Natural killer cell (primary cell): ENCODE measurements around the gene PTN. TPM values are rescaled to one million over a fixed set of nuclear protein-coding genes. Genes with fewer than 3 reads are reported as not detected.

ENCODE experiments used
- ATAC-seq, 3 donors: fragments of 150-1000 bp in 2 of 3; fragments of 200-7000 bp in 1 of 3; cut with Tn5 transposase; 1 replicate in 1 of 3; 2 replicates in 2 of 3; pipeline ENCODE4 v1.10.0; 2021; ENCODE audit warnings: mild to moderate bottlenecking in 2 of 3, moderate library complexity in 2 of 3
- DNase-seq, 2 donors: peaks; one replicate each; pipeline versions ENCODE4 v3.0.0 to v3.0.0-alpha.2; 2013 to 2021; ENCODE audit warnings: mixed read lengths in 1 of 2
- H3K27ac ChIP-seq: one replicate; pipeline ENCODE4 v1.5.1; 2013; ENCODE audit warnings: mild to moderate bottlenecking, low read length
- H3K27me3 ChIP-seq: one replicate; pipeline ENCODE4 v1.6.1; 2013; ENCODE audit warnings: low read length; ENCODE audit not compliant: control insufficient read depth, insufficient read depth
- H3K36me3 ChIP-seq: one replicate; pipeline ENCODE4 v1.6.1; 2013; ENCODE audit warnings: low read length; ENCODE audit not compliant: control insufficient read depth, insufficient read depth
- H3K4me1 ChIP-seq: one replicate; pipeline ENCODE4 v1.6.1; 2013; ENCODE audit warnings: low read length; ENCODE audit not compliant: control insufficient read depth, insufficient read depth
- H3K4me3 ChIP-seq: one replicate; pipeline ENCODE4 v1.5.1; 2013; ENCODE audit warnings: low read length
- H3K9me3 ChIP-seq: one replicate; pipeline ENCODE4 v1.6.1; 2013; ENCODE audit warnings: low read length; ENCODE audit not compliant: control insufficient read depth, insufficient read depth
- H3K27ac Mint-ChIP-seq, 2 donors: one replicate each; pipeline ENCODE4 v1.8.0; 2022; ENCODE audit warnings: mild to moderate bottlenecking in 2 of 2, mixed read lengths in 2 of 2, moderate library complexity in 1 of 2
- H3K27me3 Mint-ChIP-seq, 2 donors: one replicate each; pipeline ENCODE4 v1.8.0; 2022; ENCODE audit warnings: low read depth in 2 of 2, mixed read lengths in 2 of 2
- H3K36me3 Mint-ChIP-seq: one replicate; pipeline ENCODE4 v1.8.0; 2022; ENCODE audit warnings: mixed read lengths
- H3K4me1 Mint-ChIP-seq, 2 donors: one replicate each; pipeline ENCODE4 v1.8.0; 2022; ENCODE audit warnings: mixed read lengths in 2 of 2
- H3K4me3 Mint-ChIP-seq: one replicate; pipeline ENCODE4 v1.8.0; 2022; ENCODE audit warnings: mild to moderate bottlenecking, moderate library complexity, mixed read lengths
- H3K9me3 Mint-ChIP-seq, 2 donors: one replicate each; pipeline ENCODE4 v1.8.0; 2022; ENCODE audit warnings: mixed read lengths in 2 of 2
- WGBS: methylation state at CpG from one replicate; pipeline ENCODE4 v1.1.7; 2013; ENCODE audit warnings: missing lambda C conversion rate; ENCODE audit not compliant: insufficient coverage; 5-methylcytosine and 5-hydroxymethylcytosine counted together
- intact Hi-C: fragments of 100-400 bp; cut with micrococcal nuclease; formaldehyde crosslinking; loops from one replicate; pipeline ENCODE4 v1.14.2; 2022
- total RNA-seq, 4 donors: library from RNA; stranded (reverse); fragments of 120-200 nt in 1 of 4; gene quantifications; one replicate each; pipeline versions ENCODE4 v1.2.3 to v1.2.4, GENCODE V29; 2013 to 2022
- TF ChIP-seq, protein P1 (sequence below): fragments of 200-600 bp; IDR thresholded peaks from one replicate; pipeline ENCODE4 v1.8.0; 2022; ENCODE audit warnings: antibody characterized with exemption

PTN gene, protein sequence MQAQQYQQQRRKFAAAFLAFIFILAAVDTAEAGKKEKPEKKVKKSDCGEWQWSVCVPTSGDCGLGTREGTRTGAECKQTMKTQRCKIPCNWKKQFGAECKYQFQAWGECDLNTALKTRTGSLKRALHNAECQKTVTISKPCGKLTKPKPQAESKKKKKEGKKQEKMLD
- not detected for total RNA-seq
- total RNA-seq (2013): not detected

- no peak within 1 kb of the TSS for H3K27ac ChIP-seq
- Mint-ChIP-seq H3K36me3 (no peaks in the 10 kb centered on the region), H3K27ac (no peak within 1 kb of the TSS), H3K27me3 (no peaks in the 10 kb centered on the region), H3K9me3 (peaks cover 8 to 9% of the 10 kb centered on the region in 2 donors), H3K4me1 (no peaks in the 10 kb centered on the region), H3K4me3 (no peak within 1 kb of the TSS)
- H3K9me3 ChIP-seq: no peaks in the 10 kb centered on the region
- ATAC-seq (no peak), DNase-seq (no peak)
- H3K27me3 ChIP-seq: no peaks in the 10 kb centered on the region
- no peaks in the 10 kb centered on the region for H3K4me1 ChIP-seq
- TF ChIP-seq, protein P1, sequence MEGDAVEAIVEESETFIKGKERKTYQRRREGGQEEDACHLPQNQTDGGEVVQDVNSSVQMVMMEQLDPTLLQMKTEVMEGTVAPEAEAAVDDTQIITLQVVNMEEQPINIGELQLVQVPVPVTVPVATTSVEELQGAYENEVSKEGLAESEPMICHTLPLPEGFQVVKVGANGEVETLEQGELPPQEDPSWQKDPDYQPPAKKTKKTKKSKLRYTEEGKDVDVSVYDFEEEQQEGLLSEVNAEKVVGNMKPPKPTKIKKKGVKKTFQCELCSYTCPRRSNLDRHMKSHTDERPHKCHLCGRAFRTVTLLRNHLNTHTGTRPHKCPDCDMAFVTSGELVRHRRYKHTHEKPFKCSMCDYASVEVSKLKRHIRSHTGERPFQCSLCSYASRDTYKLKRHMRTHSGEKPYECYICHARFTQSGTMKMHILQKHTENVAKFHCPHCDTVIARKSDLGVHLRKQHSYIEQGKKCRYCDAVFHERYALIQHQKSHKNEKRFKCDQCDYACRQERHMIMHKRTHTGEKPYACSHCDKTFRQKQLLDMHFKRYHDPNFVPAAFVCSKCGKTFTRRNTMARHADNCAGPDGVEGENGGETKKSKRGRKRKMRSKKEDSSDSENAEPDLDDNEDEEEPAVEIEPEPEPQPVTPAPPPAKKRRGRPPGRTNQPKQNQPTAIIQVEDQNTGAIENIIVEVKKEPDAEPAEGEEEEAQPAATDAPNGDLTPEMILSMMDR: no peak
- no peak within 1 kb of the TSS for H3K4me3 ChIP-seq
- WGBS: 7% methylated on average over 23 of the region's 23 CpGs
- H3K36me3 ChIP-seq: no peaks in the 10 kb centered on the region
- intact Hi-C loops: no loop called here
These were observed at the start of gene PTN for GRCh38 chr7:137343281-137343841. Gene PTN (minus strand): TSS chr7:137343733. CDS start chr7:137254973, 88,760 bp downstream.

GRCh38 chr7:137390076-137390475, 46.5 kb upstream of the PTN start:
- ATAC-seq (no peak), DNase-seq (no peak)
- Histone ChIP-seq H3K9me3 (no peaks in the 10 kb centered on the region), H3K27me3 (no peaks in the 10 kb centered on the region), H3K4me3 (no peak overlapping the region), H3K4me1 (no peaks in the 10 kb centered on the region), H3K36me3 (no peaks in the 10 kb centered on the region), H3K27ac (no peak overlapping the region)
- 67% methylated on average over 1 of the region's 1 CpG for WGBS
- H3K4me3 Mint-ChIP-seq: no peak overlapping the region
- no peaks in the 10 kb centered on the region for H3K36me3 Mint-ChIP-seq
- H3K9me3 Mint-ChIP-seq: peaks cover 5 to 21% of the 10 kb centered on the region in 2 donors
- TF ChIP-seq, protein P1: no peak
- intact Hi-C loops: no loop called here
- no peak overlapping the region for H3K27ac Mint-ChIP-seq
- no peaks in the 10 kb centered on the region for H3K4me1 Mint-ChIP-seq
- no peaks in the 10 kb centered on the region for H3K27me3 Mint-ChIP-seq

DNA sequence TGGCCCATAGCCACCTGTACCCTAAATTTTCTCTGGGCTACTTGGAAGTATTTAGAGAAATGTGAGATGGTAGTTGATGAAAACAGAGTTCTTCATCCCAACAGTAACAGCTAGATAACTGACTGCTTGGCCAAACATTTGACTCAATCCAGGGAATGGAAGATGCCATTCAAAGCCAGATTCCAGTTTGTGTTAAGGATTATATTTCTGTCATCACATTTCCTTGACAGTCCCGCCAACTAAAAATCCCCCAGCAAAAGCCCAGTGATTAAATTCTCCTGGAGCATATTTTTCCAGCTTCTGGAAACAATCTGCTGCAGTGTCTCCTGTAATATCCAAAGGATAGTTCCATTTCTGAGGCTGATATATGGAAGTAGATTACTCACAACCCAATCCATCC, 45.4 kb upstream of the PTN start:
- ATAC-seq: no peak
- Histone ChIP-seq H3K4me1 (no peaks in the 10 kb centered on the region), H3K36me3 (no peaks in the 10 kb centered on the region), H3K4me3 (no peak overlapping the region), H3K27ac (no peak overlapping the region), H3K9me3 (no peaks in the 10 kb centered on the region), H3K27me3 (no peaks in the 10 kb centered on the region)
- H3K36me3 Mint-ChIP-seq: no peaks in the 10 kb centered on the region
- DNase-seq: no peak
- no peaks in the 10 kb centered on the region for H3K4me1 Mint-ChIP-seq
- intact Hi-C loops: no loop called here
- no CpG with 5 or more reads among the region's 1 CpG for WGBS
- H3K9me3 Mint-ChIP-seq: peaks cover 4 to 16% of the 10 kb centered on the region in 2 donors
- H3K27ac Mint-ChIP-seq: no peak overlapping the region
- no peaks in the 10 kb centered on the region for H3K27me3 Mint-ChIP-seq
- TF ChIP-seq, protein P1: no peak
- no peak overlapping the region for H3K4me3 Mint-ChIP-seq

- Mint-ChIP-seq H3K27me3 (no peaks in the 10 kb centered on the region), H3K4me1 (no peaks in the 10 kb centered on the region), H3K27ac (no peak overlapping the region), H3K36me3 (no peaks in the 10 kb centered on the region), H3K9me3 (peaks cover 6 to 19% of the 10 kb centered on the region in 2 donors), H3K4me3 (no peak overlapping the region)
- intact Hi-C loops: no loop called here
- H3K4me3 ChIP-seq: no peak overlapping the region
- no peaks in the 10 kb centered on the region for H3K27me3 ChIP-seq
- WGBS: 0% methylated on average over 1 of the region's 1 CpG
- H3K27ac ChIP-seq: no peak overlapping the region
- TF ChIP-seq, protein P1: no peak
- H3K9me3 ChIP-seq: no peaks in the 10 kb centered on the region
- no peaks in the 10 kb centered on the region for H3K4me1 ChIP-seq
- H3K36me3 ChIP-seq: no peaks in the 10 kb centered on the region
- no peak for DNase-seq
- ATAC-seq: no peak
These were observed 43.4 kb upstream of the PTN start for GRCh38 chr7:137386966-137387365.
